ENCODE results near the gene SCARB1.

- no peak for TF ChIP-seq EZH2 (IDR thresholded peaks at IDR 0.05; ENCODE audit: insufficient read depth, low read length)
- TF ChIP-seq CTCF (IDR thresholded peaks at IDR 0.05; ENCODE audit: insufficient read depth, low read depth, low read length), result no peak
Observed at GRCh38 chr12:124769881-124770512, 93.7 kb downstream of the SCARB1 start.

Measured in astrocyte (in vitro differentiated cells and primary cell).